Stomach (tissue), 9 donors: ENCODE measurements around the gene CHCHD3. TPM values are rescaled to one million over a fixed set of nuclear protein-coding genes. Genes with fewer than 3 reads are reported as not detected.
"Not testable (repeated sequence)": the region's sequence is repeated elsewhere in the genome, so short reads cannot be mapped to it uniquely, and the experiment has no call there.

ENCODE experiments used
- DNase-seq, 2 donors: peaks; one replicate each; pipeline versions ENCODE4 v3.0.0 to v3.0.0-alpha.2; 2013 to 2019
- H3K27ac ChIP-seq, 5 donors: fragments of 200-600 bp in 4 of 5; sonication (generic) in 4 of 5; one replicate each; pipeline ENCODE4 v1.5.1; 2013 to 2019; ENCODE audit warnings: mild to moderate bottlenecking in 1 of 5, moderate library complexity in 1 of 5
- H3K27me3 ChIP-seq, 3 donors: fragments of 200-600 bp; sonication (generic); one replicate each; pipeline ENCODE4 v1.5.1; 2017 to 2019; ENCODE audit warnings: mixed run types in 1 of 3
- H3K36me3 ChIP-seq, 4 donors: fragments of 200-600 bp; sonication (generic); 1 replicate in 3 of 4; 2 replicates in 1 of 4; pipeline ENCODE4 v1.5.1; 2016 to 2019
- H3K4me1 ChIP-seq, 4 donors: fragments of 200-600 bp; sonication (generic); one replicate each; pipeline ENCODE4 v1.5.1; 2016 to 2019
- H3K4me3 ChIP-seq, 4 donors: fragments of 200-600 bp; sonication (generic) in 3 of 4; one replicate each; pipeline ENCODE4 v1.5.1; 2016 to 2019; ENCODE audit warnings: mild to moderate bottlenecking in 1 of 4
- H3K9me3 ChIP-seq, 4 donors: fragments of 200-600 bp; sonication (generic); one replicate each; pipeline ENCODE4 v1.5.1; 2016 to 2019
- EP300 ChIP-seq: sonication (generic); formaldehyde crosslinking; IDR thresholded peaks from one replicate; pipeline ENCODE4 v1.6.1; 2017; ENCODE audit warnings: antibody characterized with exemption
- POLR2A ChIP-seq, 4 donors: fragments of 450-650 bp; IDR thresholded peaks; one replicate each; pipeline ENCODE4 v1.6.1; 2016; ENCODE audit warnings: antibody characterized with exemption in 4 of 4, control low read depth in 2 of 4, mild to moderate bottlenecking in 1 of 4, moderate library complexity in 1 of 4
- POLR2AphosphoS5 ChIP-seq, 3 donors: sonication (generic); formaldehyde crosslinking; IDR thresholded peaks; one replicate each; pipeline ENCODE4 v1.6.1; 2016; ENCODE audit warnings: antibody characterized with exemption in 3 of 3
- WGBS, 5 donors: extraction: QIAGEN DNeasy Blood & Tissue Kit in 3 of 5; methylation state at CpG; one replicate each; pipeline versions ENCODE4 v1.1.5 to v1.1.7; 2013 to 2018; 5-methylcytosine and 5-hydroxymethylcytosine counted together
- intact Hi-C: fragments of 100-400 bp; cut with DNase I; formaldehyde crosslinking; loops from one replicate; pipeline ENCODE4 v1.15.1; 2023; ENCODE audit warnings: low total_unique reads
- polyA plus RNA-seq, 3 donors: library from polyadenylated mRNA; stranded (reverse); fragments of 200-250 nt; gene quantifications; one replicate each; pipeline ENCODE4 v1.2.3, GENCODE V29; 2013
- total RNA-seq, 5 donors: library from RNA; depleted of rRNA; stranded (reverse); fragments of >200 nt; gene quantifications; one replicate each; pipeline versions ENCODE4 v1.1.0 to v1.2.3, GENCODE V29; 2014 to 2016
- TF ChIP-seq, protein P1 (sequence below), 7 experiments: fragments of 450-650 bp in 4 of 7; fragments of 200-600 bp in 3 of 7; sonication (generic) in 3 of 7; IDR thresholded peaks; one replicate each; pipeline ENCODE4 v1.5.1; 2016 to 2019; ENCODE audit warnings: antibody characterized with exemption in 7 of 7, control low read depth in 2 of 7, mild to moderate bottlenecking in 1 of 7
- donor health status: healthy with polysubstance abuse.
- donor health status: Bipolar disorder and iron deficiency.
- donor health status: healthy.

Gene CHCHD3
- total and polyA plus RNA-seq, 8 donors: 5.8 to 90.9 (median 39.9) TPM

DNA sequence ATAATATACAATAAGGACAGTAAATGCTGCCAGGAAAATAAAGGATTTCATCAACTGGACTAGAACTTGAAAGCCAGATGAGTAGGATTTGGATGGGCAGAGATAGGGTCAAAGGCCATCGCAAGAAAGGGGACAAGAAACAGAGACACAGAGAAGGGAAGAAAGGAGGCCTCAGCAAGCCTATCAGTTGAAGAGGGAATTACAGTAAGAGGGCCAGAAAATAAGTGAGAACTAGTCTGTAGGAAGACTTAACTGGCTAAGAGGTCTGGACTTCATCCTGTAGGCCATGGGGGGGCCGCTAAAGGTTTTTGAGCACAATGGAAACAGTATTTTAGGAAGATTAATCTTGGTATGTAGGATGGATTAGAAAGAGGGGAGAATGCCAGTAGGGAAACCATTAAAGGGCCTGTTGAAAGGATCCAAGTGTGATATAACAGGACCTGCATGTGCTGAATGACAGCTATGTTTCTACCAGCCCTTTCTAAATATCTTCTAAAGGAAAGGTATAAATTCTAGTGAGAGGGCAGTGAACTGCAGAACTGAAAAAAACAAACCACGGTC, 174.4 kb downstream of the CHCHD3 start:
- no peak for DNase-seq
- H3K36me3 ChIP-seq: peaks cover 0 to 18% (median 0%) of the 10 kb centered on the region in 4 donors
- no peaks in the 10 kb centered on the region for H3K27me3 ChIP-seq
- H3K4me3 ChIP-seq: no peak overlapping the region
- no peaks in the 10 kb centered on the region for H3K9me3 ChIP-seq
- H3K4me1 ChIP-seq: no peaks in the 10 kb centered on the region
- 85 to 96% (median 93%) methylated on average over 3 of the region's 3 CpGs for WGBS, 5 donors
- no peak for TF ChIP-seq EP300
- TF ChIP-seq, protein P1, sequence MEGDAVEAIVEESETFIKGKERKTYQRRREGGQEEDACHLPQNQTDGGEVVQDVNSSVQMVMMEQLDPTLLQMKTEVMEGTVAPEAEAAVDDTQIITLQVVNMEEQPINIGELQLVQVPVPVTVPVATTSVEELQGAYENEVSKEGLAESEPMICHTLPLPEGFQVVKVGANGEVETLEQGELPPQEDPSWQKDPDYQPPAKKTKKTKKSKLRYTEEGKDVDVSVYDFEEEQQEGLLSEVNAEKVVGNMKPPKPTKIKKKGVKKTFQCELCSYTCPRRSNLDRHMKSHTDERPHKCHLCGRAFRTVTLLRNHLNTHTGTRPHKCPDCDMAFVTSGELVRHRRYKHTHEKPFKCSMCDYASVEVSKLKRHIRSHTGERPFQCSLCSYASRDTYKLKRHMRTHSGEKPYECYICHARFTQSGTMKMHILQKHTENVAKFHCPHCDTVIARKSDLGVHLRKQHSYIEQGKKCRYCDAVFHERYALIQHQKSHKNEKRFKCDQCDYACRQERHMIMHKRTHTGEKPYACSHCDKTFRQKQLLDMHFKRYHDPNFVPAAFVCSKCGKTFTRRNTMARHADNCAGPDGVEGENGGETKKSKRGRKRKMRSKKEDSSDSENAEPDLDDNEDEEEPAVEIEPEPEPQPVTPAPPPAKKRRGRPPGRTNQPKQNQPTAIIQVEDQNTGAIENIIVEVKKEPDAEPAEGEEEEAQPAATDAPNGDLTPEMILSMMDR (IDR thresholded peaks at IDR 0.05): no peak
- no peak overlapping the region for H3K27ac ChIP-seq
- intact Hi-C loops: no loop called here

DNA sequence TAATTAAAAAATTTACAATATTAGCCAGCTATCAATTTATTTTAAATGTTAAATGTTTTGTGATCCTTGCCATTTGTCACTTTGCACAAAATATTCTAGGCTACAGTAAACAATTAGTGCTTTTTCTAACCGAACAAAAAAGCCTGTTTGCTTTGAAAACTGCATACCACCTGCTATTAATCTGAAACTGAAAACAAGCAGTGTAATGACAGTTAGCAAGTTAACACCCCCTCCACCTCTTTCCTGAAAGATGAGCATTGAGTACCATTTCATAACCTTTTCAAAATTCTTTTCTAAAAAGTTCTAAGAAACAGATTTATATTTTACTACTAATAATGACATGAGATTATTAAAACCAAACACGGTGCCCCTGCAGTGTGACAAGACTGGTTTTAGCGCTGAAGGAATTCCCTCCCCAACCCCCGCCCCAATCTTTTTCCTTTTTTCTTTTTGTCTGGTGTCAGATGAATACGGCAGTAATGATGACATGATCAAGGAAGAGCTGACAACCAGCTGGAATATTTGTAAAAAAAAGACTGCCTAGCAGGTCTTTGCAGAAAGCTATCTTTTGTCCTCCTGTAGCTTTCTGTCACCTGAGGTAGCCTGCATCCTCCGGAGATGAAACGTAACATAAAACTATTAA, 175.6 kb downstream of the CHCHD3 start:
- H3K27me3 ChIP-seq: no peaks in the 10 kb centered on the region
- H3K27ac ChIP-seq: no peak overlapping the region
- TF ChIP-seq EP300 (no peak), POLR2A (IDR thresholded peaks at IDR 0.05) (no peak), POLR2AphosphoS5 (IDR thresholded peaks at IDR 0.05) (no peak)
- TF ChIP-seq, protein P1 (IDR thresholded peaks at IDR 0.05): no peak
- H3K4me1 ChIP-seq: no peaks in the 10 kb centered on the region
- H3K9me3 ChIP-seq: no peaks in the 10 kb centered on the region
- peaks cover 0 to 18% (median 0%) of the 10 kb centered on the region in 4 donors for H3K36me3 ChIP-seq
- WGBS, 5 donors: 76 to 81% (median 80%) methylated on average over 7 of the region's 7 CpGs
- DNase-seq: no peak
- intact Hi-C loops: no loop called here
- no peak overlapping the region for H3K4me3 ChIP-seq

DNA sequence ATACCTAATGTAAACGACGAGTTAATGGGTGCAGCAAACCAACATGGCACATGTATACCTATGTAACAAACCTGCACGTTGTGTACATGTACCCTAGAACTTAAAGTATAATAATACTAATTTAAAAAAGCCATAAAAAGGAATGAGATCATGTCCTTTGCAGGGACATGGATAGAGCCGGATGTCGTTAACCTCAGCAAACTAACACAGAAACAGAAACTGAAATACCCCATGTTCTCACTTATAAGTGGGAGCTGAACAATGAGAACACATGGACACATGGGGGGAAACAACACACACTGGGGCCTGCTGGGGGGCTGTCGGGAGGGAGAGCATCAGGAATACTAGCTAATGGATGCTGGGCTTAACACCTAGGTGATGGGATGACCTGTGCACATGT, 176.8 kb downstream of the CHCHD3 start:
- H3K4me3 ChIP-seq, H3K9me3 ChIP-seq, DNase-seq, H3K27ac ChIP-seq, H3K4me1 ChIP-seq, H3K27me3 ChIP-seq, intact Hi-C loops: not testable (repeated sequence)
- 93 to 97% (median 96%) methylated on average over 6 of the region's 6 CpGs for WGBS, 5 donors
- peaks cover 0 to 18% (median 0%) of the 10 kb centered on the region in 4 donors for H3K36me3 ChIP-seq

DNA sequence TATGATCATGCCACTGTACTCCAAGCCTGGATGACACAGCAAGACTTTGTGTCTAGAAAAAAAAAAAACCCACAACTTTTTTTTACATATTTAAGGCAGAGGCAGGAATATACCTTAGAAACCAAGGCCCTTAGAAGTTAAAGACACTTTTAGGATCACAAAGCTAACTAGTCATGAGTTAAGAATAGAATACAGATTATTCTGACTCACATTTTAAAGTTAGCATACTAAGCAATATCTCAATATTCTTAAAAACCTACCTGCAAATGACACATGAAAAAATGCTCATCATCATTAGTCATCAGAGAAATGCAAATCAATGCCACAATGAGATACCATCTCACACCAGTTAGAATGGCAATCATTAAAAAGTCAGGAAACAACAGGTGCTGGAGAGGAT, 177.7 kb downstream of the CHCHD3 start:
- TF ChIP-seq EP300 (no peak), POLR2AphosphoS5 (IDR thresholded peaks at IDR 0.05) (no peak), POLR2A (IDR thresholded peaks at IDR 0.05) (no peak)
- TF ChIP-seq, protein P1 (IDR thresholded peaks at IDR 0.05): no peak
- peaks cover 0 to 17% (median 0%) of the 10 kb centered on the region in 4 donors for H3K36me3 ChIP-seq
- H3K9me3 ChIP-seq: no peaks in the 10 kb centered on the region
- H3K27ac ChIP-seq: no peak overlapping the region
- no peak for DNase-seq
- H3K27me3 ChIP-seq: no peaks in the 10 kb centered on the region
- intact Hi-C loops: no loop called here
- no peak overlapping the region for H3K4me3 ChIP-seq
- no peaks in the 10 kb centered on the region for H3K4me1 ChIP-seq

- H3K4me1 ChIP-seq, H3K9me3 ChIP-seq, H3K27ac ChIP-seq, H3K4me3 ChIP-seq, DNase-seq, intact Hi-C loops, H3K27me3 ChIP-seq: not testable (repeated sequence)
- WGBS, 5 donors: 96 to 99% (median 97%) methylated on average over 3 of the region's 3 CpGs
- peaks cover 0 to 24% (median 4%) of the 10 kb centered on the region in 4 donors for H3K36me3 ChIP-seq
These were observed 179.6 kb downstream of the CHCHD3 start for GRCh38 chr7:132902294-132902693.
